Erythroblast (primary cell): ENCODE data around the gene CELF5.

ENCODE experiments used
- GATA1 ChIP-seq: IDR thresholded peaks from 2 replicates; pipeline ENCODE4 v1.6.1; 2011; ENCODE audit warnings: low read depth, mild to moderate bottlenecking, control low read depth, low read length, moderate library complexity
- POLR2A ChIP-seq: IDR thresholded peaks from 2 replicates; pipeline ENCODE4 v1.6.1; 2011; ENCODE audit warnings: mild to moderate bottlenecking, low read length

GRCh38 chr19:3342246-3342645, 117.8 kb downstream of the CELF5 start:
- TF ChIP-seq POLR2A (no peak), GATA1 (no peak)
